GM23338 (cell line): ENCODE data around the gene RAD51B. TPM values are rescaled to one million over a fixed set of nuclear protein-coding genes. Genes with fewer than 3 reads are reported as not detected.

ENCODE experiments used
- ATAC-seq: fragments of 200-7000 bp; cut with Tn5 transposase; 3 replicates; pipeline ENCODE4 v1.9.1; 2020
- DNase-seq: peaks from one replicate; pipeline ENCODE4 v3.0.0-alpha.2; 2015; ENCODE audit warnings: low spot score
- H2AFZ ChIP-seq: fragments of 200-600 bp; sonication (generic); 2 replicates; pipeline ENCODE4 v1.8.0; 2016; ENCODE audit warnings: antibody characterized with exemption, mild to moderate bottlenecking, moderate library complexity
- H3F3A ChIP-seq: fragments of 200-600 bp; sonication (generic); replicated peaks from 2 replicates; pipeline ENCODE4 v1.8.0; 2017; ENCODE audit warnings: antibody characterized with exemption, mixed run types, low read depth
- H3K27ac ChIP-seq: fragments of 200-600 bp; sonication (generic); 2 replicates; pipeline ENCODE4 v1.6.1; 2016; ENCODE audit warnings: low read depth
- H3K27me3 ChIP-seq: fragments of 200-600 bp; sonication (generic); 2 replicates; pipeline ENCODE4 v1.8.0; 2016; ENCODE audit warnings: mild to moderate bottlenecking, mixed run types, moderate library complexity; ENCODE audit not compliant: insufficient read depth
- H3K36me3 ChIP-seq: fragments of 200-600 bp; sonication (generic); 2 replicates; pipeline ENCODE4 v1.8.0; 2016; ENCODE audit warnings: mild to moderate bottlenecking; ENCODE audit not compliant: insufficient read depth
- H3K4me1 ChIP-seq: fragments of 200-600 bp; sonication (generic); 2 replicates; pipeline ENCODE4 v1.8.0; 2016; ENCODE audit warnings: mild to moderate bottlenecking, moderate library complexity; ENCODE audit not compliant: insufficient read depth
- H3K4me2 ChIP-seq: fragments of 200-600 bp; sonication (generic); 2 replicates; pipeline ENCODE4 v1.7.1; 2017; ENCODE audit warnings: mixed run types
- H3K4me3 ChIP-seq: fragments of 200-600 bp; sonication (generic); 2 replicates; pipeline ENCODE4 v1.6.1; 2016; ENCODE audit warnings: mixed run types
- H3K79me2 ChIP-seq: fragments of 200-600 bp; sonication (generic); replicated peaks from 2 replicates; pipeline ENCODE4 v1.8.0; 2017; ENCODE audit warnings: mild to moderate bottlenecking; ENCODE audit not compliant: insufficient read depth
- H3K9me2 ChIP-seq: fragments of 200-600 bp; sonication (generic); 2 replicates; pipeline ENCODE4 v1.8.0; 2017; ENCODE audit not compliant: insufficient read depth
- H4K20me1 ChIP-seq: fragments of 200-600 bp; sonication (generic); replicated peaks from 2 replicates; pipeline ENCODE4 v1.8.0; 2017; ENCODE audit warnings: mild to moderate bottlenecking; ENCODE audit not compliant: insufficient read depth
- H3K27ac Mint-ChIP-seq: 2 replicates; pipeline ENCODE4 v1.8.0; 2020; ENCODE audit warnings: inconsistent platforms, mild to moderate bottlenecking, moderate library complexity, mixed read lengths
- H3K27me3 Mint-ChIP-seq: 3 replicates; pipeline ENCODE4 v1.8.0; 2022; ENCODE audit warnings: low read depth, mild to moderate bottlenecking, moderate library complexity, mixed read lengths, inconsistent platforms; ENCODE audit not compliant: insufficient read depth, poor library complexity
- H3K36me3 Mint-ChIP-seq: 3 replicates; pipeline ENCODE4 v1.8.0; 2021; ENCODE audit warnings: low read depth, mild to moderate bottlenecking, inconsistent platforms, moderate library complexity, mixed read lengths
- H3K4me1 Mint-ChIP-seq: 3 replicates; pipeline ENCODE4 v1.8.0; 2020; ENCODE audit warnings: mild to moderate bottlenecking, inconsistent platforms, mixed read lengths
- H3K4me3 Mint-ChIP-seq: 3 replicates; pipeline ENCODE4 v1.8.0; 2021; ENCODE audit warnings: moderate library complexity, mild to moderate bottlenecking, inconsistent platforms, mixed read lengths
- H3K9me3 Mint-ChIP-seq: 3 replicates; pipeline ENCODE4 v1.8.0; 2020; ENCODE audit warnings: moderate library complexity, mild to moderate bottlenecking, inconsistent platforms, mixed read lengths
- CREB1 ChIP-seq: fragments of 250-450 bp; sonication (Bioruptor Pico); IDR thresholded peaks from 2 replicates; pipeline ENCODE4 v1.5.0; 2020; ENCODE audit warnings: low read depth, mild to moderate bottlenecking, moderate library complexity
- EZH2phosphoT487 ChIP-seq: fragments of 200-600 bp; sonication (generic); IDR thresholded peaks from one replicate; pipeline ENCODE4 v1.8.1; 2018; ENCODE audit warnings: antibody characterized with exemption; ENCODE audit not compliant: unreplicated experiment
- NANOG ChIP-seq: IDR thresholded peaks from 2 replicates; pipeline ENCODE4 v1.6.1; 2016; ENCODE audit warnings: antibody characterized with exemption, borderline replicate concordance
- POLR2AphosphoS5 ChIP-seq: IDR thresholded peaks from 2 replicates; pipeline ENCODE4 v1.6.1; 2016; ENCODE audit warnings: antibody characterized with exemption, low read depth
- STAT1 ChIP-seq: IDR thresholded peaks from one replicate; pipeline ENCODE4 v1.6.1; 2016; ENCODE audit warnings: antibody characterized with exemption; ENCODE audit not compliant: unreplicated experiment
- ZNF114 ChIP-seq: fragments of 250-450 bp; sonication (Bioruptor Pico); IDR thresholded peaks from 2 replicates; pipeline ENCODE4 v1.5.0; 2020; ENCODE audit warnings: mild to moderate bottlenecking, moderate library complexity
- ZNF331 ChIP-seq: fragments of 250-450 bp; sonication (Bioruptor Pico); IDR thresholded peaks from 2 replicates; pipeline ENCODE4 v1.5.0; 2020; ENCODE audit warnings: low read depth, mild to moderate bottlenecking, moderate library complexity
- polyA plus RNA-seq: library from polyadenylated mRNA; unstranded; fragments of >200 nt; fragmentation: Nextera tagmentation; extraction: Ambion mirVana; gene quantifications from 2 replicates; pipeline ENCODE4 v1.2.1, GENCODE V29; 2016
- total RNA-seq: library from RNA; depleted of rRNA; stranded (reverse); fragments of >200 nt; shearing (Covaris generic); gene quantifications from 2 replicates; pipeline ENCODE4 v1.2.3, GENCODE V29; 2014
- TF ChIP-seq, protein P1 (sequence below): fragments of 250-450 bp; sonication (Bioruptor Pico); IDR thresholded peaks from 2 replicates; pipeline ENCODE4 v1.5.0; 2020; ENCODE audit warnings: mild to moderate bottlenecking, moderate library complexity
- TF ChIP-seq, protein P2 (sequence below), 2 experiments: fragments of 200-600 bp in 1 of 2; sonication (generic) in 1 of 2; conservative IDR thresholded peaks; 2 replicates each; pipeline versions ENCODE4 v1.5.1 to v1.6.1; 2016 to 2017; ENCODE audit warnings: antibody characterized with exemption in 2 of 2, low read depth in 2 of 2, mild to moderate bottlenecking in 2 of 2, moderate library complexity in 1 of 2
- TF ChIP-seq, protein P3 (sequence below): IDR thresholded peaks from 2 replicates; pipeline ENCODE4 v1.6.1; 2016; ENCODE audit warnings: antibody characterized with exemption

The RAD51B gene
- total and polyA plus RNA-seq, 2 experiments from 2014 or later, result 15.7 to 29.1 TPM

DNA sequence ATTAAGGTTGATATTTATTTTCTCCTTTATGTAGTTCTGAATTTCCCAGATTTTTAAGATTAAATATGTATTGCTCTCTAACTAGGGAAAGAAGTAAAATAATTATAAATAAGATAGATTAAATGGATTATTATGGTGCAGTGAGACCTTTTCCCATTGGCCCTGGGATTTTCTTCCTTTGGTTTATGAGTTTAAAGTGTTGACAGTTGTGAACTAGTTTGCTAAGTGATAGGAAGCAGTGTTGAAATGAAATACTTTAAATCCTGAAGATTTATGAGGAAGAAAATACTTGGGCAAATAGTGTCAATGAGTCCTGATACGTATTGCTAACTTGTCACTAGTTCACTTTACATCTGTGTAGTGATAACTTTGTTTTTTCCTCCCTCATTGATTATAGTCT is 188.9 kb downstream of the RAD51B start (continued):
- TF ChIP-seq, protein P1, sequence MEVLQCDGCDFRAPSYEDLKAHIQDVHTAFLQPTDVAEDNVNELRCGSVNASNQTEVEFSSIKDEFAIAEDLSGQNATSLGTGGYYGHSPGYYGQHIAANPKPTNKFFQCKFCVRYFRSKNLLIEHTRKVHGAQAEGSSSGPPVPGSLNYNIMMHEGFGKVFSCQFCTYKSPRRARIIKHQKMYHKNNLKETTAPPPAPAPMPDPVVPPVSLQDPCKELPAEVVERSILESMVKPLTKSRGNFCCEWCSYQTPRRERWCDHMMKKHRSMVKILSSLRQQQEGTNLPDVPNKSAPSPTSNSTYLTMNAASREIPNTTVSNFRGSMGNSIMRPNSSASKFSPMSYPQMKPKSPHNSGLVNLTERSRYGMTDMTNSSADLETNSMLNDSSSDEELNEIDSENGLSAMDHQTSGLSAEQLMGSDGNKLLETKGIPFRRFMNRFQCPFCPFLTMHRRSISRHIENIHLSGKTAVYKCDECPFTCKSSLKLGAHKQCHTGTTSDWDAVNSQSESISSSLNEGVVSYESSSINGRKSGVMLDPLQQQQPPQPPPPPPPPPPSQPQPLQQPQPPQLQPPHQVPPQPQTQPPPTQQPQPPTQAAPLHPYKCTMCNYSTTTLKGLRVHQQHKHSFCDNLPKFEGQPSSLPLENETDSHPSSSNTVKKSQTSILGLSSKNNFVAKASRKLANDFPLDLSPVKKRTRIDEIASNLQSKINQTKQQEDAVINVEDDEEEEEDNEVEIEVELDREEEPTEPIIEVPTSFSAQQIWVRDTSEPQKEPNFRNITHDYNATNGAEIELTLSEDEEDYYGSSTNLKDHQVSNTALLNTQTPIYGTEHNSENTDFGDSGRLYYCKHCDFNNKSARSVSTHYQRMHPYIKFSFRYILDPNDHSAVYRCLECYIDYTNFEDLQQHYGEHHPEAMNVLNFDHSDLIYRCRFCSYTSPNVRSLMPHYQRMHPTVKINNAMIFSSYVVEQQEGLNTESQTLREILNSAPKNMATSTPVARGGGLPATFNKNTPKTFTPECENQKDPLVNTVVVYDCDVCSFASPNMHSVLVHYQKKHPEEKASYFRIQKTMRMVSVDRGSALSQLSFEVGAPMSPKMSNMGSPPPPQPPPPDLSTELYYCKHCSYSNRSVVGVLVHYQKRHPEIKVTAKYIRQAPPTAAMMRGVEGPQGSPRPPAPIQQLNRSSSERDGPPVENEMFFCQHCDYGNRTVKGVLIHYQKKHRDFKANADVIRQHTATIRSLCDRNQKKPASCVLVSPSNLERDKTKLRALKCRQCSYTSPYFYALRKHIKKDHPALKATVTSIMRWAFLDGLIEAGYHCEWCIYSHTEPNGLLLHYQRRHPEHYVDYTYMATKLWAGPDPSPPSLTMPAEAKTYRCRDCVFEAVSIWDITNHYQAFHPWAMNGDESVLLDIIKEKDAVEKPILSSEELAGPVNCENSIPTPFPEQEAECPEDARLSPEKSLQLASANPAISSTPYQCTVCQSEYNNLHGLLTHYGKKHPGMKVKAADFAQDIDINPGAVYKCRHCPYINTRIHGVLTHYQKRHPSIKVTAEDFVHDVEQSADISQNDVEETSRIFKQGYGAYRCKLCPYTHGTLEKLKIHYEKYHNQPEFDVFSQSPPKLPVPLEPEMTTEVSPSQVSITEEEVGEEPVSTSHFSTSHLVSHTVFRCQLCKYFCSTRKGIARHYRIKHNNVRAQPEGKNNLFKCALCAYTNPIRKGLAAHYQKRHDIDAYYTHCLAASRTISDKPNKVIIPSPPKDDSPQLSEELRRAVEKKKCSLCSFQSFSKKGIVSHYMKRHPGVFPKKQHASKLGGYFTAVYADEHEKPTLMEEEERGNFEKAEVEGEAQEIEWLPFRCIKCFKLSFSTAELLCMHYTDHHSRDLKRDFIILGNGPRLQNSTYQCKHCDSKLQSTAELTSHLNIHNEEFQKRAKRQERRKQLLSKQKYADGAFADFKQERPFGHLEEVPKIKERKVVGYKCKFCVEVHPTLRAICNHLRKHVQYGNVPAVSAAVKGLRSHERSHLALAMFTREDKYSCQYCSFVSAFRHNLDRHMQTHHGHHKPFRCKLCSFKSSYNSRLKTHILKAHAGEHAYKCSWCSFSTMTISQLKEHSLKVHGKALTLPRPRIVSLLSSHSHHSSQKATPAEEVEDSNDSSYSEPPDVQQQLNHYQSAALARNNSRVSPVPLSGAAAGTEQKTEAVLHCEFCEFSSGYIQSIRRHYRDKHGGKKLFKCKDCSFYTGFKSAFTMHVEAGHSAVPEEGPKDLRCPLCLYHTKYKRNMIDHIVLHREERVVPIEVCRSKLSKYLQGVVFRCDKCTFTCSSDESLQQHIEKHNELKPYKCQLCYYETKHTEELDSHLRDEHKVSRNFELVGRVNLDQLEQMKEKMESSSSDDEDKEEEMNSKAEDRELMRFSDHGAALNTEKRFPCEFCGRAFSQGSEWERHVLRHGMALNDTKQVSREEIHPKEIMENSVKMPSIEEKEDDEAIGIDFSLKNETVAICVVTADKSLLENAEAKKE (CRISPR knock-in tag), result no peak
- TF ChIP-seq, protein P2, sequence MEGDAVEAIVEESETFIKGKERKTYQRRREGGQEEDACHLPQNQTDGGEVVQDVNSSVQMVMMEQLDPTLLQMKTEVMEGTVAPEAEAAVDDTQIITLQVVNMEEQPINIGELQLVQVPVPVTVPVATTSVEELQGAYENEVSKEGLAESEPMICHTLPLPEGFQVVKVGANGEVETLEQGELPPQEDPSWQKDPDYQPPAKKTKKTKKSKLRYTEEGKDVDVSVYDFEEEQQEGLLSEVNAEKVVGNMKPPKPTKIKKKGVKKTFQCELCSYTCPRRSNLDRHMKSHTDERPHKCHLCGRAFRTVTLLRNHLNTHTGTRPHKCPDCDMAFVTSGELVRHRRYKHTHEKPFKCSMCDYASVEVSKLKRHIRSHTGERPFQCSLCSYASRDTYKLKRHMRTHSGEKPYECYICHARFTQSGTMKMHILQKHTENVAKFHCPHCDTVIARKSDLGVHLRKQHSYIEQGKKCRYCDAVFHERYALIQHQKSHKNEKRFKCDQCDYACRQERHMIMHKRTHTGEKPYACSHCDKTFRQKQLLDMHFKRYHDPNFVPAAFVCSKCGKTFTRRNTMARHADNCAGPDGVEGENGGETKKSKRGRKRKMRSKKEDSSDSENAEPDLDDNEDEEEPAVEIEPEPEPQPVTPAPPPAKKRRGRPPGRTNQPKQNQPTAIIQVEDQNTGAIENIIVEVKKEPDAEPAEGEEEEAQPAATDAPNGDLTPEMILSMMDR (conservative IDR thresholded peaks at IDR 0.05; ENCODE audit: low read depth in 2 of 2), result no peak
- TF ChIP-seq CREB1 (CRISPR knock-in tag), result no peak

DNA sequence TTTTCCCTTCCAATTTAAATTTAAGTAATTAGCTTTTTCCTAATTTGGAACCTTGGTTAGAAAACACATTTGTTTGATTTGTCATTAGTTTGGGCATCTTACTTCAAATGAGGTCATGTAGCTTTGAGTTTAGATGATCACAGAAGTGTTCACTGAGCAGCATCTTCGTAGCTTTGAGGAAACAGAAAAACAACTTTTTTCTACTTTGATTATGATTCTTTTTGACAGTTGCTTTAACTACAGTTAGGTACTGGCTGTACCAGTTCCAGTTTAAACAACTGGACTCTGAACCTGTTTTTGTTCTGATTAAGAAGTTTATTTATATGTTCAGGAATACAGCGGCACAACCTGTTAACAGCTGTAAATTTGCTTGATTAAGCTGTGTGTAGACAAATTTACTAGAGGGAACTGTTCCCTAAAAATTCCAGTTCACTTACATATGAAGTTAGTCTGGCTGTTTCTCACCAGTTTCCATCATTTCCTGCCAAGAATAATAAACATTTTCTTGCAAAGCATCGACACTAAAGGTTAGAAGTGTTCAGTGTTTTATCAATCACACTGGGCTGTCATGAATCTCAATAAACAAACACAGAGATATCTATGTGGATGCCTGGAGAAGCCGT is 191.9 kb downstream of the RAD51B start:
- ATAC-seq (no peak), DNase-seq (no peak)
- H3K4me3 Mint-ChIP-seq, result no peak overlapping the region
- Histone ChIP-seq H3K9me2 (no peaks in the 10 kb centered on the region), H3K36me3 (no peaks in the 10 kb centered on the region; the same call in 1 of the 2 replicates), H3K27ac (no peak overlapping the region), H4K20me1 (no peaks in the 10 kb centered on the region), H3K4me2 (no peak overlapping the region), H3F3A (no peaks in the 10 kb centered on the region), H3K4me3 (no peak overlapping the region), H3K4me1 (no peaks in the 10 kb centered on the region), H3K79me2 (no peaks in the 10 kb centered on the region), H3K27me3 (no peaks in the 10 kb centered on the region), H2AFZ (no peak overlapping the region)
- no peaks in the 10 kb centered on the region for H3K4me1 Mint-ChIP-seq
- no peak overlapping the region for H3K27ac Mint-ChIP-seq
- H3K27me3 Mint-ChIP-seq, result no peaks in the 10 kb centered on the region
- peaks cover 8% of the 10 kb centered on the region for H3K9me3 Mint-ChIP-seq
- H3K36me3 Mint-ChIP-seq, result peaks cover 12% of the 10 kb centered on the region
- TF ChIP-seq STAT1 (no peak), CREB1 (CRISPR knock-in tag) (no peak), EZH2phosphoT487 (no peak), ZNF331 (CRISPR knock-in tag) (no peak), NANOG (no peak), POLR2AphosphoS5 (no peak), ZNF114 (CRISPR knock-in tag) (no peak)
- TF ChIP-seq, protein P3, sequence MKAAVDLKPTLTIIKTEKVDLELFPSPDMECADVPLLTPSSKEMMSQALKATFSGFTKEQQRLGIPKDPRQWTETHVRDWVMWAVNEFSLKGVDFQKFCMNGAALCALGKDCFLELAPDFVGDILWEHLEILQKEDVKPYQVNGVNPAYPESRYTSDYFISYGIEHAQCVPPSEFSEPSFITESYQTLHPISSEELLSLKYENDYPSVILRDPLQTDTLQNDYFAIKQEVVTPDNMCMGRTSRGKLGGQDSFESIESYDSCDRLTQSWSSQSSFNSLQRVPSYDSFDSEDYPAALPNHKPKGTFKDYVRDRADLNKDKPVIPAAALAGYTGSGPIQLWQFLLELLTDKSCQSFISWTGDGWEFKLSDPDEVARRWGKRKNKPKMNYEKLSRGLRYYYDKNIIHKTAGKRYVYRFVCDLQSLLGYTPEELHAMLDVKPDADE, result no peak
- TF ChIP-seq, protein P2 (conservative IDR thresholded peaks at IDR 0.05; ENCODE audit: low read depth in 2 of 2), result no peak
